ENCODE results near the gene ARPP21.

ARPP21 gene

DNA sequence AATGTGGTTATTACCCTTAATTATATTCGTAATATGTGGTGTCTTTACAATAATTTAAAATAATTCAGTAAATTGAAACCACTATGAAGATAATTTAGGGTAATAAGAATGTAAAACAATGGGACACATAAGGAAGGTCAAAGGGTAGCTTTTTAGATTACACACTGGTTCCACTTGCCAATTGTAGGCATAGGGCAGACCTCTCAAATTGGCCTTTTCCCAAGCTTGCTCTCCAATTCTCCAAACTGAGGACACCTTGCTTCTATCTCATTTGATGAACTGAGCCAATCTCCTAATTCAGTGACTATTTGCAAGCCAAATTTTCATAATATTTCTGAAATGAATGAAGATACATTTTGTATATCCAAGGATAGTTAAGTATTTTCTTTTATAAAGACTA lies 151.4 kb downstream of the ARPP21 start:
- TF ChIP-seq, protein P1, sequence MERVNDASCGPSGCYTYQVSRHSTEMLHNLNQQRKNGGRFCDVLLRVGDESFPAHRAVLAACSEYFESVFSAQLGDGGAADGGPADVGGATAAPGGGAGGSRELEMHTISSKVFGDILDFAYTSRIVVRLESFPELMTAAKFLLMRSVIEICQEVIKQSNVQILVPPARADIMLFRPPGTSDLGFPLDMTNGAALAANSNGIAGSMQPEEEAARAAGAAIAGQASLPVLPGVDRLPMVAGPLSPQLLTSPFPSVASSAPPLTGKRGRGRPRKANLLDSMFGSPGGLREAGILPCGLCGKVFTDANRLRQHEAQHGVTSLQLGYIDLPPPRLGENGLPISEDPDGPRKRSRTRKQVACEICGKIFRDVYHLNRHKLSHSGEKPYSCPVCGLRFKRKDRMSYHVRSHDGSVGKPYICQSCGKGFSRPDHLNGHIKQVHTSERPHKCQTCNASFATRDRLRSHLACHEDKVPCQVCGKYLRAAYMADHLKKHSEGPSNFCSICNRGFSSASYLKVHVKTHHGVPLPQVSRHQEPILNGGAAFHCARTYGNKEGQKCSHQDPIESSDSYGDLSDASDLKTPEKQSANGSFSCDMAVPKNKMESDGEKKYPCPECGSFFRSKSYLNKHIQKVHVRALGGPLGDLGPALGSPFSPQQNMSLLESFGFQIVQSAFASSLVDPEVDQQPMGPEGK (CRISPR knock-in tag; IDR thresholded peaks at IDR 0.05; ENCODE audit: borderline replicate concordance) = no peak
- no peak for TF ChIP-seq BACH2 (CRISPR knock-in tag; IDR thresholded peaks at IDR 0.05; ENCODE audit: borderline replicate concordance)
- TF ChIP-seq ZFP30 (CRISPR knock-in tag; IDR thresholded peaks at IDR 0.05) = no peak
- TF ChIP-seq ZFP3 (CRISPR knock-in tag; IDR thresholded peaks at IDR 0.05) = no peak
- no peak for TF ChIP-seq ZNF70 (CRISPR knock-in tag; IDR thresholded peaks at IDR 0.05)
- TF ChIP-seq ARNTL (CRISPR knock-in tag; IDR thresholded peaks at IDR 0.05; ENCODE audit: borderline replicate concordance, low read depth) = no peak
- TF ChIP-seq RARB (CRISPR knock-in tag; IDR thresholded peaks at IDR 0.05) = no peak
- no peak for TF ChIP-seq PPARA (CRISPR knock-in tag; IDR thresholded peaks at IDR 0.05; ENCODE audit: borderline replicate concordance)
- TF ChIP-seq ESRRG (CRISPR knock-in tag; IDR thresholded peaks at IDR 0.05) = no peak
- TF ChIP-seq CSDC2 (CRISPR knock-in tag; IDR thresholded peaks at IDR 0.05) = no peak
- no peak for TF ChIP-seq ZNF8 (CRISPR knock-in tag; IDR thresholded peaks at IDR 0.05)
- TF ChIP-seq GLIS3 (CRISPR knock-in tag; IDR thresholded peaks at IDR 0.05) = no peak
- TF ChIP-seq, protein P2, sequence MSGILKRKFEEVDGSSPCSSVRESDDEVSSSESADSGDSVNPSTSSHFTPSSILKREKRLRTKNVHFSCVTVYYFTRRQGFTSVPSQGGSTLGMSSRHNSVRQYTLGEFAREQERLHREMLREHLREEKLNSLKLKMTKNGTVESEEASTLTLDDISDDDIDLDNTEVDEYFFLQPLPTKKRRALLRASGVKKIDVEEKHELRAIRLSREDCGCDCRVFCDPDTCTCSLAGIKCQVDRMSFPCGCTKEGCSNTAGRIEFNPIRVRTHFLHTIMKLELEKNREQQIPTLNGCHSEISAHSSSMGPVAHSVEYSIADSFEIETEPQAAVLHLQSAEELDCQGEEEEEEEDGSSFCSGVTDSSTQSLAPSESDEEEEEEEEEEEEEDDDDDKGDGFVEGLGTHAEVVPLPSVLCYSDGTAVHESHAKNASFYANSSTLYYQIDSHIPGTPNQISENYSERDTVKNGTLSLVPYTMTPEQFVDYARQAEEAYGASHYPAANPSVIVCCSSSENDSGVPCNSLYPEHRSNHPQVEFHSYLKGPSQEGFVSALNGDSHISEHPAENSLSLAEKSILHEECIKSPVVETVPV (CRISPR knock-in tag; IDR thresholded peaks at IDR 0.05) = no peak
- no peak for TF ChIP-seq ZC3H10 (CRISPR knock-in tag; IDR thresholded peaks at IDR 0.05)
- TF ChIP-seq ISL1 (CRISPR knock-in tag; IDR thresholded peaks at IDR 0.05) = no peak
- no peak for TF ChIP-seq OSR1 (CRISPR knock-in tag; IDR thresholded peaks at IDR 0.05)
- TF ChIP-seq SNAI2 (CRISPR knock-in tag; IDR thresholded peaks at IDR 0.05) = no peak
- no peak for ATAC-seq

DNA sequence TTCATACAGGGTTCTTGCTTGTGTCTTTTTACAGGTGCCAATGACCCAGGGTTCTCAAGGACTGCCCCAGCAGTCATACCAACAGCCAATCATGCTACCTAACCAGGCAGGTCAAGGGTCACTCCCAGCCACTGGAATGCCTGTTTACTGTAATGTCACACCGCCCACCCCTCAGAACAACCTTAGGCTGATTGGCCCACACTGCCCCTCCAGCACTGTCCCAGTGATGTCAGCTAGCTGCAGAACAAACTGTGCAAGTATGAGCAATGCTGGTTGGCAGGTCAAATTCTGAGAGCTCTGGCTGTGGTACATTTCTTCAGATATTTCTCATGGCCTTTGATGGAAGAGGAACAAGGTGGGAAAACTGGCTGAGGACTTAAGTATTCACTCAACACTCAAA lies 154.3 kb downstream of the ARPP21 start:
- ATAC-seq = no peak
- TF ChIP-seq, protein P1 (CRISPR knock-in tag; IDR thresholded peaks at IDR 0.05; ENCODE audit: borderline replicate concordance) = no peak
- TF ChIP-seq ZFP3 (CRISPR knock-in tag; IDR thresholded peaks at IDR 0.05) (no peak), ZFP30 (CRISPR knock-in tag; IDR thresholded peaks at IDR 0.05) (no peak), ESRRG (CRISPR knock-in tag; IDR thresholded peaks at IDR 0.05) (no peak), TOX (CRISPR knock-in tag; IDR thresholded peaks at IDR 0.05; ENCODE audit: borderline replicate concordance) (no peak), ISL1 (CRISPR knock-in tag; IDR thresholded peaks at IDR 0.05) (no peak), RARB (CRISPR knock-in tag; IDR thresholded peaks at IDR 0.05) (no peak)

DNA sequence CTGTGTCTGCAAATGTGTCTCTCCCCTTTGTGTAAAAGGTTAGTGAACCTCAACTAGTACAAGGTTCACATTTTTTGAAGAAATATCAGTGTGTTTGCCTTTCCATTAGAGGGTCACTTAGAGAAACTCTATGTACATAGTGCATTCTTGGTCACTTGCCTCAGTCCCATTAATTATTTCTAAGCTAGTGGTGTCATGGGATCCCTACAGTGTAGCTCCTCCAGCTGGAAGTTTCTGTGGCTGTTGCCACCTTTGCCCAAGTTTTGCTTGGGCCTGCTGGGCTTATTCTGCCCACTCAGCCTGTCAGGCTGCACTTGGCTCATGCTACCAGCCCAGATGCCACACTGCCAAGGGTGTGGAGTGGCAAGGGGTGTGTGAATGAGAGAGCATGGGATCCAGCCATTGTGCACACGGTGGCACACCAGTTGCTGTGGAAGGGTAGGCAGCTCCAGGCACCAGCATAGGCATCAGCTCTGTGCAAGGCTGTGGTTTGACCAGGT lies 161.7 kb downstream of the ARPP21 start:
- ATAC-seq = no peak
- TF ChIP-seq, protein P1 (CRISPR knock-in tag; IDR thresholded peaks at IDR 0.05; ENCODE audit: borderline replicate concordance) = no peak
- TF ChIP-seq GLIS3 (CRISPR knock-in tag; IDR thresholded peaks at IDR 0.05) (no peak), BACH2 (CRISPR knock-in tag; IDR thresholded peaks at IDR 0.05; ENCODE audit: borderline replicate concordance) (no peak), PPARA (CRISPR knock-in tag; IDR thresholded peaks at IDR 0.05; ENCODE audit: borderline replicate concordance) (no peak)
- TF ChIP-seq, protein P3, sequence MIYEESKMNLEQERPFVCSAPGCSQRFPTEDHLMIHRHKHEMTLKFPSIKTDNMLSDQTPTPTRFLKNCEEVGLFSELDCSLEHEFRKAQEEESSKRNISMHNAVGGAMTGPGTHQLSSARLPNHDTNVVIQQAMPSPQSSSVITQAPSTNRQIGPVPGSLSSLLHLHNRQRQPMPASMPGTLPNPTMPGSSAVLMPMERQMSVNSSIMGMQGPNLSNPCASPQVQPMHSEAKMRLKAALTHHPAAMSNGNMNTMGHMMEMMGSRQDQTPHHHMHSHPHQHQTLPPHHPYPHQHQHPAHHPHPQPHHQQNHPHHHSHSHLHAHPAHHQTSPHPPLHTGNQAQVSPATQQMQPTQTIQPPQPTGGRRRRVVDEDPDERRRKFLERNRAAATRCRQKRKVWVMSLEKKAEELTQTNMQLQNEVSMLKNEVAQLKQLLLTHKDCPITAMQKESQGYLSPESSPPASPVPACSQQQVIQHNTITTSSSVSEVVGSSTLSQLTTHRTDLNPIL (CRISPR knock-in tag; IDR thresholded peaks at IDR 0.05; ENCODE audit: low read depth) = no peak

DNA sequence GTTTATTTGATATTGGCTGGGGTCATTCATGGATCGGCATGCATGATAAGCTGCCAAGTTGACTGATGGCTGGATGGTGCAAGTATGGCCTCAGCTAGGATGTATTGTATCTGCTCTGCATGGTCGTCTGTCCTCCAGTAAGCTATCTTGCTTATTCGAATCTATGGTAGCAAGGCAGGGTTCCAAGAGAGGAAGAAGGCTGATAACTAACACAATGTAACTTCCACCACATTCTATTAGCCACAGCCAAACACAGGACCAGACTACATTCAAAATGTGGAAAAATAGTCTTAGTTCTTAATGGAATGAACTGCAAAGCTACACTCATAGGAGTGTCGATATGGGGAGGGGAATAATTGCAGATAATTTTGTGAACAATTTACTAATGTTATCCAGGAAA lies 175.2 kb downstream of the ARPP21 start:
- no peak for ATAC-seq
- TF ChIP-seq ZC3H10 (CRISPR knock-in tag; IDR thresholded peaks at IDR 0.05) (no peak), CSDC2 (CRISPR knock-in tag; IDR thresholded peaks at IDR 0.05) (no peak), RARB (CRISPR knock-in tag; IDR thresholded peaks at IDR 0.05) (no peak), ZNF70 (CRISPR knock-in tag; IDR thresholded peaks at IDR 0.05) (no peak), ARNTL (CRISPR knock-in tag; IDR thresholded peaks at IDR 0.05; ENCODE audit: borderline replicate concordance, low read depth) (no peak)
- TF ChIP-seq, protein P4, sequence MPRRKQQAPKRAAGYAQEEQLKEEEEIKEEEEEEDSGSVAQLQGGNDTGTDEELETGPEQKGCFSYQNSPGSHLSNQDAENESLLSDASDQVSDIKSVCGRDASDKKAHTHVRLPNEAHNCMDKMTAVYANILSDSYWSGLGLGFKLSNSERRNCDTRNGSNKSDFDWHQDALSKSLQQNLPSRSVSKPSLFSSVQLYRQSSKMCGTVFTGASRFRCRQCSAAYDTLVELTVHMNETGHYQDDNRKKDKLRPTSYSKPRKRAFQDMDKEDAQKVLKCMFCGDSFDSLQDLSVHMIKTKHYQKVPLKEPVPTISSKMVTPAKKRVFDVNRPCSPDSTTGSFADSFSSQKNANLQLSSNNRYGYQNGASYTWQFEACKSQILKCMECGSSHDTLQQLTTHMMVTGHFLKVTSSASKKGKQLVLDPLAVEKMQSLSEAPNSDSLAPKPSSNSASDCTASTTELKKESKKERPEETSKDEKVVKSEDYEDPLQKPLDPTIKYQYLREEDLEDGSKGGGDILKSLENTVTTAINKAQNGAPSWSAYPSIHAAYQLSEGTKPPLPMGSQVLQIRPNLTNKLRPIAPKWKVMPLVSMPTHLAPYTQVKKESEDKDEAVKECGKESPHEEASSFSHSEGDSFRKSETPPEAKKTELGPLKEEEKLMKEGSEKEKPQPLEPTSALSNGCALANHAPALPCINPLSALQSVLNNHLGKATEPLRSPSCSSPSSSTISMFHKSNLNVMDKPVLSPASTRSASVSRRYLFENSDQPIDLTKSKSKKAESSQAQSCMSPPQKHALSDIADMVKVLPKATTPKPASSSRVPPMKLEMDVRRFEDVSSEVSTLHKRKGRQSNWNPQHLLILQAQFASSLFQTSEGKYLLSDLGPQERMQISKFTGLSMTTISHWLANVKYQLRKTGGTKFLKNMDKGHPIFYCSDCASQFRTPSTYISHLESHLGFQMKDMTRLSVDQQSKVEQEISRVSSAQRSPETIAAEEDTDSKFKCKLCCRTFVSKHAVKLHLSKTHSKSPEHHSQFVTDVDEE (CRISPR knock-in tag; IDR thresholded peaks at IDR 0.05) = no peak
- TF ChIP-seq, protein P1 (CRISPR knock-in tag; IDR thresholded peaks at IDR 0.05; ENCODE audit: borderline replicate concordance) = no peak
- TF ChIP-seq, protein P2 (CRISPR knock-in tag; IDR thresholded peaks at IDR 0.05) = no peak
